Gastrocnemius medialis (tissue), 4 donors: ENCODE results near the gene ASAP2. TPM values are rescaled to one million over a fixed set of nuclear protein-coding genes. Genes with fewer than 3 reads are reported as not detected.

Source experiments
- ATAC-seq, 2 donors: fragments of 150-250 bp; one replicate each; pipeline ENCODE4 v1.9.1; 2016
- DNase-seq, 2 donors: peaks; one replicate each; pipeline ENCODE4 v3.0.0-alpha.2; 2019
- H3K27ac ChIP-seq, 4 donors: fragments of 200-600 bp; sonication (generic); 1 replicate in 1 of 4; 2 replicates in 3 of 4; pipeline ENCODE4 v1.5.1; 2016 to 2018; ENCODE audit warnings: mild to moderate bottlenecking in 2 of 4, moderate library complexity in 1 of 4
- H3K27me3 ChIP-seq, 3 donors: fragments of 200-600 bp; sonication (generic) in 2 of 3; 1 replicate in 1 of 3; 2 replicates in 2 of 3; pipeline versions ENCODE4 v1.5.1 to v1.6.0; 2016 to 2019; ENCODE audit warnings: mild to moderate bottlenecking in 1 of 3, moderate library complexity in 1 of 3
- H3K36me3 ChIP-seq, 2 donors: fragments of 200-600 bp; sonication (generic) in 1 of 2; one replicate each; pipeline ENCODE4 v1.5.1; 2017 to 2018
- H3K4me1 ChIP-seq, 2 donors: fragments of 200-600 bp; sonication (generic) in 1 of 2; one replicate each; pipeline ENCODE4 v1.5.1; 2016 to 2017; ENCODE audit warnings: mild to moderate bottlenecking in 2 of 2
- H3K4me3 ChIP-seq, 4 donors: fragments of 200-600 bp; sonication (generic) in 3 of 4; 1 replicate in 1 of 4; 2 replicates in 3 of 4; pipeline ENCODE4 v1.5.1; 2016 to 2019; ENCODE audit warnings: mild to moderate bottlenecking in 2 of 4
- H3K9me3 ChIP-seq, 3 donors: fragments of 200-600 bp; sonication (generic) in 2 of 3; 1 replicate in 1 of 3; 2 replicates in 2 of 3; pipeline ENCODE4 v1.5.1; 2016 to 2019
- POLR2A ChIP-seq, 2 donors: fragments of 450-650 bp; IDR thresholded peaks; one replicate each; pipeline ENCODE4 v1.6.1; 2017; ENCODE audit warnings: antibody characterized with exemption in 2 of 2, mild to moderate bottlenecking in 2 of 2, moderate library complexity in 2 of 2
- in situ Hi-C, 4 donors: fragments of 200-750 bp; cut with MboI; loops; one replicate each; pipeline versions ENCODE4 v1.15.0 to v1.8.0; 2017; ENCODE audit warnings: low sequenced_read_pairs in 4 of 4
- intact Hi-C: fragments of 100-400 bp; cut with DNase I; formaldehyde crosslinking; loops from one replicate; pipeline ENCODE4 v1.15.1; 2023; ENCODE audit warnings: low total_unique reads
- total RNA-seq, 4 donors: library from RNA; depleted of rRNA; stranded (reverse); fragments of >200 nt; gene quantifications; one replicate each; pipeline versions ENCODE4 v1.1.0 to v1.2.3, GENCODE V29; 2016
- TF ChIP-seq, protein P1 (sequence below), 5 experiments: fragments of 450-650 bp in 3 of 5; fragments of 200-600 bp in 2 of 5; sonication (generic) in 2 of 5; IDR thresholded peaks in 4 of 5; conservative IDR thresholded peaks in 1 of 5; 1 replicate in 4 of 5; 2 replicates in 1 of 5; pipeline ENCODE4 v1.5.1; 2016 to 2019; ENCODE audit warnings: antibody characterized with exemption in 5 of 5, mild to moderate bottlenecking in 3 of 5, moderate library complexity in 3 of 5

ASAP2 gene
- total RNA-seq, 4 donors from 2014 or later, result 1.9 to 4.0 (median 3.4) TPM

- H3K36me3 ChIP-seq, result no peaks in the 10 kb centered on the region
- peaks cover 3 to 8% of the 10 kb centered on the region in 2 donors for H3K4me1 ChIP-seq
- peak overlapping the region; percentile 47 to 72 (median 65) for H3K27ac ChIP-seq
- H3K9me3 ChIP-seq, result no peaks in the 10 kb centered on the region
- no peak overlapping the region for H3K4me3 ChIP-seq
- ATAC-seq (peak; percentile 53 to 57), DNase-seq (peak; percentile 50 to 68)
- TF ChIP-seq, protein P1, sequence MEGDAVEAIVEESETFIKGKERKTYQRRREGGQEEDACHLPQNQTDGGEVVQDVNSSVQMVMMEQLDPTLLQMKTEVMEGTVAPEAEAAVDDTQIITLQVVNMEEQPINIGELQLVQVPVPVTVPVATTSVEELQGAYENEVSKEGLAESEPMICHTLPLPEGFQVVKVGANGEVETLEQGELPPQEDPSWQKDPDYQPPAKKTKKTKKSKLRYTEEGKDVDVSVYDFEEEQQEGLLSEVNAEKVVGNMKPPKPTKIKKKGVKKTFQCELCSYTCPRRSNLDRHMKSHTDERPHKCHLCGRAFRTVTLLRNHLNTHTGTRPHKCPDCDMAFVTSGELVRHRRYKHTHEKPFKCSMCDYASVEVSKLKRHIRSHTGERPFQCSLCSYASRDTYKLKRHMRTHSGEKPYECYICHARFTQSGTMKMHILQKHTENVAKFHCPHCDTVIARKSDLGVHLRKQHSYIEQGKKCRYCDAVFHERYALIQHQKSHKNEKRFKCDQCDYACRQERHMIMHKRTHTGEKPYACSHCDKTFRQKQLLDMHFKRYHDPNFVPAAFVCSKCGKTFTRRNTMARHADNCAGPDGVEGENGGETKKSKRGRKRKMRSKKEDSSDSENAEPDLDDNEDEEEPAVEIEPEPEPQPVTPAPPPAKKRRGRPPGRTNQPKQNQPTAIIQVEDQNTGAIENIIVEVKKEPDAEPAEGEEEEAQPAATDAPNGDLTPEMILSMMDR (IDR thresholded peaks at IDR 0.05 in 4 of 5, conservative IDR thresholded peaks at IDR 0.05 in 1 of 5), result no peak
- no peak for TF ChIP-seq POLR2A (IDR thresholded peaks at IDR 0.05)
- H3K27me3 ChIP-seq, result no peaks in the 10 kb centered on the region
- intact Hi-C loops (no loop called here), in situ Hi-C loops (no loop called here)
Measured at GRCh38 chr2:9378433-9379390, 172.1 kb downstream of the ASAP2 start.

GRCh38 chr2:9379391-9379755, 172.8 kb downstream of the ASAP2 start:
- intact Hi-C loops (no loop called here), in situ Hi-C loops (no loop called here)
- H3K27ac ChIP-seq, result peak overlapping the region; percentile 22 to 72 (median 52)

GRCh38 chr2:9380702-9381628, 174.4 kb downstream of the ASAP2 start:
- intact Hi-C loops, result loop anchor here (2.0 kb wide), 1 partner anchor 34 kb away; no protein-coding TSS in a partner anchor
- ATAC-seq (peak; percentile 63 to 72), DNase-seq (peak; percentile 32 to 66)
- no peaks in the 10 kb centered on the region for H3K36me3 ChIP-seq
- H3K27me3 ChIP-seq, result no peaks in the 10 kb centered on the region
- no peak for TF ChIP-seq POLR2A (IDR thresholded peaks at IDR 0.05)
- TF ChIP-seq, protein P1 (IDR thresholded peaks at IDR 0.05 in 4 of 5, conservative IDR thresholded peaks at IDR 0.05 in 1 of 5), result no peak
- in situ Hi-C loops, result no loop called here
- no peak overlapping the region for H3K4me3 ChIP-seq
- peaks cover 3 to 8% of the 10 kb centered on the region in 2 donors for H3K4me1 ChIP-seq
- peak overlapping the region; percentile 53 to 66 (median 57) for H3K27ac ChIP-seq
- no peaks in the 10 kb centered on the region for H3K9me3 ChIP-seq

More at GRCh38 chr2:9379391-9379755, 172.8 kb downstream of the ASAP2 start:
- DNase-seq (no peak), ATAC-seq (no peak)
- no peak for TF ChIP-seq POLR2A (IDR thresholded peaks at IDR 0.05)
- TF ChIP-seq, protein P1 (IDR thresholded peaks at IDR 0.05 in 4 of 5, conservative IDR thresholded peaks at IDR 0.05 in 1 of 5), result no peak
- Histone ChIP-seq H3K27me3 (no peaks in the 10 kb centered on the region), H3K36me3 (no peaks in the 10 kb centered on the region), H3K9me3 (no peaks in the 10 kb centered on the region), H3K4me3 (no peak overlapping the region), H3K4me1 (peaks cover 3 to 8% of the 10 kb centered on the region in 2 donors)

DNA sequence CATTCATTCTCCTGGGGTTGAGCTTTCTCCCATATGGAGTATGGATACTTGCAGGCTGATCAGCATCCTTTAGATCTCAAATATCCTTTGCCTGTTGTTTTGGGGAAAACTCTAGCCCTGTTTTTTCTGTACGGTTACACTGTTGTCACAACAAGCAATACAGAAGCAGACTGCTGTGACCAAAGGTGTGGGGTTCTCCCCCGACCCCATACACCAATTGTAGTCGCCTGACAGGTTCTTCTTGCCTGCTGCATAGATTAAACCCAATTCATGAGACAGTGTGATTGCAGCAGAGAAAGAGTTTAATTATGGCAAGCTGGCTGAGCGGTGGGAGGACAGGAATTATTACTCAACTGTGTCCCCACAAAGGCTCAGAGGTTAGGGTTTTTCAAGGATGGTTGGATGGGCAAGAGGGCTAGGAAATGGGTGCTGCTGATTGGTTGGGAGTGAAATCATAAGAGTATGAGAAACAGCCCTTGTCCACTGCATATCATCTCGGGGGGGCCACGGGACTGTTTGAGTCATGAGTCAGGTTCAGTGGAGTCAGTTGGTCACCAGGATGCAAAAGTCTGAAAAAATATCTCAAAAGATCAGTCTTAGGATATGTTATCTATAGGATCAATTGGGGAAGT, 176.1 kb downstream of the ASAP2 start:
- intact Hi-C loops (no loop called here), in situ Hi-C loops (no loop called here)
- DNase-seq (no peak), ATAC-seq (no peak)
- Histone ChIP-seq H3K27ac (no peak overlapping the region), H3K9me3 (no peaks in the 10 kb centered on the region), H3K4me3 (no peak overlapping the region), H3K27me3 (no peaks in the 10 kb centered on the region), H3K36me3 (no peaks in the 10 kb centered on the region), H3K4me1 (peaks cover 3 to 7% of the 10 kb centered on the region in 2 donors)
- TF ChIP-seq, protein P1 (IDR thresholded peaks at IDR 0.05 in 4 of 5, conservative IDR thresholded peaks at IDR 0.05 in 1 of 5), result no peak
- TF ChIP-seq POLR2A (IDR thresholded peaks at IDR 0.05), result no peak
